Loucy (cell line): ENCODE data around the gene CD7.

ENCODE experiments used
- CTCF ChIP-seq: fragments of 200-600 bp; sonication (generic); conservative IDR thresholded peaks from 2 replicates; pipeline ENCODE4 v1.5.1; 2014; ENCODE audit warnings: mild to moderate bottlenecking, antibody characterized with exemption, low read length
- EZH2phosphoT487 ChIP-seq: fragments of 200-600 bp; IDR thresholded peaks from 2 replicates; pipeline ENCODE4 v1.6.1; 2018; ENCODE audit warnings: antibody characterized with exemption, mild to moderate bottlenecking, moderate library complexity, borderline replicate concordance

GRCh38 chr17:82302991-82303943 lies 14.1 kb downstream of the CD7 start:
- no peak for TF ChIP-seq CTCF
- no peak for TF ChIP-seq EZH2phosphoT487
